Natural killer cell (primary cell): Measurements from ENCODE around the gene PROX1. TPM values are rescaled to one million over a fixed set of nuclear protein-coding genes. Genes with fewer than 3 reads are reported as not detected.

Source experiments
- ATAC-seq, 3 donors: fragments of 150-1000 bp in 2 of 3; fragments of 200-7000 bp in 1 of 3; cut with Tn5 transposase; 1 replicate in 1 of 3; 2 replicates in 2 of 3; pipeline ENCODE4 v1.10.0; 2021; ENCODE audit warnings: mild to moderate bottlenecking in 2 of 3, moderate library complexity in 2 of 3
- DNase-seq, 2 donors: peaks; one replicate each; pipeline versions ENCODE4 v3.0.0 to v3.0.0-alpha.2; 2013 to 2021; ENCODE audit warnings: mixed read lengths in 1 of 2
- H3K27ac ChIP-seq: one replicate; pipeline ENCODE4 v1.5.1; 2013; ENCODE audit warnings: mild to moderate bottlenecking, low read length
- H3K27me3 ChIP-seq: one replicate; pipeline ENCODE4 v1.6.1; 2013; ENCODE audit warnings: low read length; ENCODE audit not compliant: control insufficient read depth, insufficient read depth
- H3K36me3 ChIP-seq: one replicate; pipeline ENCODE4 v1.6.1; 2013; ENCODE audit warnings: low read length; ENCODE audit not compliant: control insufficient read depth, insufficient read depth
- H3K4me1 ChIP-seq: one replicate; pipeline ENCODE4 v1.6.1; 2013; ENCODE audit warnings: low read length; ENCODE audit not compliant: control insufficient read depth, insufficient read depth
- H3K4me3 ChIP-seq: one replicate; pipeline ENCODE4 v1.5.1; 2013; ENCODE audit warnings: low read length
- H3K9me3 ChIP-seq: one replicate; pipeline ENCODE4 v1.6.1; 2013; ENCODE audit warnings: low read length; ENCODE audit not compliant: control insufficient read depth, insufficient read depth
- H3K27ac Mint-ChIP-seq, 2 donors: one replicate each; pipeline ENCODE4 v1.8.0; 2022; ENCODE audit warnings: mild to moderate bottlenecking in 2 of 2, mixed read lengths in 2 of 2, moderate library complexity in 1 of 2
- H3K27me3 Mint-ChIP-seq, 2 donors: one replicate each; pipeline ENCODE4 v1.8.0; 2022; ENCODE audit warnings: low read depth in 2 of 2, mixed read lengths in 2 of 2
- H3K36me3 Mint-ChIP-seq: one replicate; pipeline ENCODE4 v1.8.0; 2022; ENCODE audit warnings: mixed read lengths
- H3K4me1 Mint-ChIP-seq, 2 donors: one replicate each; pipeline ENCODE4 v1.8.0; 2022; ENCODE audit warnings: mixed read lengths in 2 of 2
- H3K4me3 Mint-ChIP-seq: one replicate; pipeline ENCODE4 v1.8.0; 2022; ENCODE audit warnings: mild to moderate bottlenecking, moderate library complexity, mixed read lengths
- H3K9me3 Mint-ChIP-seq, 2 donors: one replicate each; pipeline ENCODE4 v1.8.0; 2022; ENCODE audit warnings: mixed read lengths in 2 of 2
- CTCF ChIP-seq: fragments of 200-600 bp; IDR thresholded peaks from one replicate; pipeline ENCODE4 v1.8.0; 2022; ENCODE audit warnings: antibody characterized with exemption
- WGBS: methylation state at CpG from one replicate; pipeline ENCODE4 v1.1.7; 2013; ENCODE audit warnings: missing lambda C conversion rate; ENCODE audit not compliant: insufficient coverage; 5-methylcytosine and 5-hydroxymethylcytosine counted together
- intact Hi-C: fragments of 100-400 bp; cut with micrococcal nuclease; formaldehyde crosslinking; loops from one replicate; pipeline ENCODE4 v1.14.2; 2022
- total RNA-seq, 4 donors: library from RNA; stranded (reverse); fragments of 120-200 nt in 1 of 4; gene quantifications; one replicate each; pipeline versions ENCODE4 v1.2.3 to v1.2.4, GENCODE V29; 2013 to 2022

Gene PROX1
- total RNA-seq, 3 donors from 2014 or later (not counting 1 experiment from before 2014, with no cell fraction given) = not detected

DNA sequence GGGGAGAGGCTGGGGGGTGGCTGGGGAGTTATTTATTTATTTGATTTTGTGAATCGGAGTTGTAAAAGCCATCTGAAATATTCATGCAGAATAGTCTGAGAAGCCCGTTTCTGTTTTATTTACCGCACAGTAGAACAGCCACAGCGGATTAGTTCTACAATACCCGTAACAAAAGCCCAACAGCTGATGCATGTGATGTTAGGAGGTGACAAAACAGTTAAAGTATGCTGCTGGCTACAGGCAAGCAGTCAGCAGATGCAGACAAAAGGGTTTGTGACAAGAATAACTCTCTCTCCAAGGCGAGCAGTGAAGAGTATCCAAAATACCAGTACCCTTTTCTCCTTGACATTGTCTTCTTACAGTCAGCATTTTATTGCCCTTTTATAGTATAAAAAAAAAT, 42.0 kb downstream of the PROX1 start:
- 70% methylated on average over 5 of the region's 6 CpGs for WGBS
- no peak overlapping the region for H3K27ac Mint-ChIP-seq
- no peaks in the 10 kb centered on the region for H3K4me1 Mint-ChIP-seq
- no peak overlapping the region for H3K4me3 Mint-ChIP-seq
- peaks cover 10 to 14% of the 10 kb centered on the region in 2 donors for H3K27me3 Mint-ChIP-seq
- H3K36me3 Mint-ChIP-seq = no peaks in the 10 kb centered on the region
- no peaks in the 10 kb centered on the region for H3K4me1 ChIP-seq
- no peaks in the 10 kb centered on the region for H3K27me3 ChIP-seq
- DNase-seq (no peak), ATAC-seq (no peak)
- no peaks in the 10 kb centered on the region for H3K9me3 Mint-ChIP-seq
- H3K27ac ChIP-seq = no peak overlapping the region
- intact Hi-C loops = no loop called here
- H3K9me3 ChIP-seq = no peaks in the 10 kb centered on the region
- no peaks in the 10 kb centered on the region for H3K36me3 ChIP-seq
- no peak for TF ChIP-seq CTCF
- no peak overlapping the region for H3K4me3 ChIP-seq

DNA sequence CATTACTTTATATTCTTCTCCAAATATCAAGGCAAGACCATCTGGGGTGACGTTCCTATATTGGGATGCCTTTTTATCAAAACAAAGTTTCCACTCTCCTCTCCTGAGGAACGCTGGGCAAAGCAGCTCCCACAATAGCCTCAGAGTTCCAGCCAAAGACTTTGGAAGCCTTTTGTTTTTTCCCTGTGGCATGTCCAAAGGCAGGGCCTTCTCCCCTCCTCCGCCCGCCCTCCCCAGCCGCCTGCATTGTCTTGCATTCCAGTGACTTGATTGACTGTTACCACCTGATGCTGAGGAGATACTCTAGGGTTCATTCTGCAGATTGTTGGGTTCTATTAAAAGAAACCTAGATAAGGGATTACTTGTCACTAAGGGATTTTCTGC, 43.5 kb downstream of the PROX1 start:
- Mint-ChIP-seq H3K27me3 (peaks cover 10 to 14% of the 10 kb centered on the region in 2 donors), H3K4me1 (no peaks in the 10 kb centered on the region)

DNA sequence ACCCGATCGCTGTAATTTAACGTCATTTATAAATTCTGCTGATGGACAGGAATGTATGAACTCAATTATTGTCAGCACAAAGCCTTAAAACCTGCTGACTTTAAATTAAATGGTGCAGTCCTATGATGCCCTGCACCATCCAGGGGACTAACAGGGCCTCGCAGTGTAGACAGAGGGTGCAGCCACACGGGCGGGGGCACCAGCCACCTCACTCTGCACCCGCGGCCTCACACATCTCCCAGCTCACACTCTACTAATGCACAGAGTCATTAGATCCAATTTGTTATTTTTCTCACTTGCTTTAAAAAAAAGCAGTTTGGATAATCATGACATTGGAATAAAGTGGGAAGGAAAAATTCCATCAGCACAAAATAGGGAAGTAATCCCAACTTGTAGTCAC, 49.7 kb downstream of the PROX1 start:
- Histone ChIP-seq H3K27me3 (no peaks in the 10 kb centered on the region), H3K36me3 (no peaks in the 10 kb centered on the region), H3K4me3 (no peak overlapping the region), H3K4me1 (no peaks in the 10 kb centered on the region), H3K27ac (no peak overlapping the region), H3K9me3 (no peaks in the 10 kb centered on the region)
- intact Hi-C loops = no loop called here
- no peak for ATAC-seq
- H3K4me3 Mint-ChIP-seq = no peak overlapping the region
- no peaks in the 10 kb centered on the region for H3K4me1 Mint-ChIP-seq
- H3K36me3 Mint-ChIP-seq = no peaks in the 10 kb centered on the region
- peaks cover 0 to 4% of the 10 kb centered on the region in 2 donors for H3K27me3 Mint-ChIP-seq
- 66% methylated on average over 7 of the region's 8 CpGs for WGBS
- no peak overlapping the region for H3K27ac Mint-ChIP-seq
- no peak for DNase-seq
- no peaks in the 10 kb centered on the region for H3K9me3 Mint-ChIP-seq
- TF ChIP-seq CTCF = no peak

More for the DNA sequence above, 43.5 kb downstream of the PROX1 start:
- Histone ChIP-seq H3K9me3 (no peaks in the 10 kb centered on the region), H3K4me3 (no peak overlapping the region), H3K27ac (no peak overlapping the region), H3K36me3 (no peaks in the 10 kb centered on the region), H3K27me3 (no peaks in the 10 kb centered on the region), H3K4me1 (no peaks in the 10 kb centered on the region)
- WGBS = 71% methylated on average over 5 of the region's 5 CpGs
- intact Hi-C loops = no loop called here
- H3K9me3 Mint-ChIP-seq = no peaks in the 10 kb centered on the region
- H3K4me3 Mint-ChIP-seq = no peak overlapping the region
- no peak for ATAC-seq
- DNase-seq = no peak
- no peak for TF ChIP-seq CTCF
- H3K36me3 Mint-ChIP-seq = no peaks in the 10 kb centered on the region
- no peak overlapping the region for H3K27ac Mint-ChIP-seq

DNA sequence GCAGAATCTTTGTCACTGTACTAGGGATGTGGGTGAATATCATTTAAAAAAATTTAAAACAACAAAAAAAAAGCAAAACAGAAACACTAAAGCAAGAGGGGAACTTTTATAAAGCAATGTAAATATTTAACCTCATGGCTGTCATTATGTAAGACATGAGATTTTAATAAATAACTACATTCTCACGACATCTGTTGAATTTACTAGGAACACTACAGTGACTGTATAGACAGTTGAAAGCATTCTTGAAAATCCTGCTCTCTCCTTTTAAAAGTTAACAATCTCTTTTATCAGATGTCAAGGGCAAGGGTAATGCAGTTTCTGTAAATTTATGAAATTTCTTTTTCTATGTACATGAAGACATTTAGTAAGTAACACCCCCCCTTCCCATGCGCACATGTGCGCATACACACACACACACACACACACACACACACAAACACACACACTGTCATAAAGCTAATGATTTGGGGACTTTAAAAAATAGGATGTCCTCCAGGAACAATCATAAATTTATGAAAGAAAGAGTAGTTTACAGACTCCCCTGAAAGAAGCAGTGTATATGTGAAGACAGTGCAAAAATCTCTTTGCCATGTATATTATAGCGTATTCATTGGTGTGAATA, 51.7 kb downstream of the PROX1 start:
- no peak for DNase-seq
- H3K36me3 ChIP-seq = no peaks in the 10 kb centered on the region
- H3K4me1 ChIP-seq = no peaks in the 10 kb centered on the region
- 100% methylated on average over 1 of the region's 4 CpGs for WGBS
- H3K27ac Mint-ChIP-seq = no peak overlapping the region
- H3K27me3 Mint-ChIP-seq = peaks cover 0 to 6% of the 10 kb centered on the region in 2 donors
- ATAC-seq = no peak
- no peaks in the 10 kb centered on the region for H3K4me1 Mint-ChIP-seq
- no peak overlapping the region for H3K4me3 Mint-ChIP-seq
- H3K36me3 Mint-ChIP-seq = no peaks in the 10 kb centered on the region
- TF ChIP-seq CTCF = no peak
- H3K27me3 ChIP-seq = no peaks in the 10 kb centered on the region
- no peaks in the 10 kb centered on the region for H3K9me3 Mint-ChIP-seq
- H3K9me3 ChIP-seq = no peaks in the 10 kb centered on the region
- no peak overlapping the region for H3K4me3 ChIP-seq
- intact Hi-C loops = no loop called here
- no peak overlapping the region for H3K27ac ChIP-seq
